ENCODE measurements around the gene DNAJC7.

DNA sequence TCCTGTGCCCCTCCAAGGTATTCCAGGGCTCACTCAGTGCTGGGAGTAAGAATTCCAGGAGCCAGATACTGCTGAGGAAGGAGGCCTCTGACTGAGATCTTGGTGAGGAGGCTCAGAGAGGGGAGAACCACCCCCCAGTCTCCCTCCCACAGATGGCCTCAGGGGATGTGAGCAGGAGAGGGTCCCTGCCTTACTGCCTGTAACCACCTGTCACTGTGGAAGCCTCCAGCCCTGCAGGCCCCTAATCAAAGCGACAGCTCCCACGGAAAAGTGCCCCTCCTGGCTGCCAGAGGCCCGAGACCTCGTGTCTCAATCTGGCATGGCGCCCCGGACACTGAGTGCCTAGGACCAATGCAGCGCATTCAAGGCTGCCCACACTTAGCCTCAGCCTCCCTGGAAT is 40.8 kb upstream of the DNAJC7 start:
- TF ChIP-seq, protein P1, sequence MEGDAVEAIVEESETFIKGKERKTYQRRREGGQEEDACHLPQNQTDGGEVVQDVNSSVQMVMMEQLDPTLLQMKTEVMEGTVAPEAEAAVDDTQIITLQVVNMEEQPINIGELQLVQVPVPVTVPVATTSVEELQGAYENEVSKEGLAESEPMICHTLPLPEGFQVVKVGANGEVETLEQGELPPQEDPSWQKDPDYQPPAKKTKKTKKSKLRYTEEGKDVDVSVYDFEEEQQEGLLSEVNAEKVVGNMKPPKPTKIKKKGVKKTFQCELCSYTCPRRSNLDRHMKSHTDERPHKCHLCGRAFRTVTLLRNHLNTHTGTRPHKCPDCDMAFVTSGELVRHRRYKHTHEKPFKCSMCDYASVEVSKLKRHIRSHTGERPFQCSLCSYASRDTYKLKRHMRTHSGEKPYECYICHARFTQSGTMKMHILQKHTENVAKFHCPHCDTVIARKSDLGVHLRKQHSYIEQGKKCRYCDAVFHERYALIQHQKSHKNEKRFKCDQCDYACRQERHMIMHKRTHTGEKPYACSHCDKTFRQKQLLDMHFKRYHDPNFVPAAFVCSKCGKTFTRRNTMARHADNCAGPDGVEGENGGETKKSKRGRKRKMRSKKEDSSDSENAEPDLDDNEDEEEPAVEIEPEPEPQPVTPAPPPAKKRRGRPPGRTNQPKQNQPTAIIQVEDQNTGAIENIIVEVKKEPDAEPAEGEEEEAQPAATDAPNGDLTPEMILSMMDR (IDR thresholded peaks at IDR 0.05) = no peak
- TF ChIP-seq POLR2AphosphoS5 (IDR thresholded peaks at IDR 0.05) = no peak
